Upper lobe of right lung (tissue), 1 donor: ENCODE results near the gene RAD51D. TPM values are rescaled to one million over a fixed set of nuclear protein-coding genes. Genes with fewer than 3 reads are reported as not detected.

Experiments used
- ATAC-seq: fragments of 200-7000 bp; cut with Tn5 transposase; one replicate; pipeline ENCODE4 v1.9.1; 2020; ENCODE audit warnings: mild to moderate bottlenecking, moderate library complexity
- DNase-seq: peaks from one replicate; pipeline ENCODE4 v3.0.0-alpha.2; 2020
- H3K27ac ChIP-seq: fragments of 200-600 bp; one replicate; pipeline ENCODE4 v1.8.0; 2022
- H3K27me3 ChIP-seq: fragments of 200-600 bp; one replicate; pipeline ENCODE4 v1.8.0; 2022; ENCODE audit warnings: mild to moderate bottlenecking
- H3K36me3 ChIP-seq: fragments of 200-600 bp; one replicate; pipeline ENCODE4 v1.8.0; 2022
- H3K4me1 ChIP-seq: fragments of 200-600 bp; one replicate; pipeline ENCODE4 v1.8.0; 2022
- H3K4me3 ChIP-seq: fragments of 200-600 bp; one replicate; pipeline ENCODE4 v1.8.0; 2022; ENCODE audit warnings: mild to moderate bottlenecking
- H3K9me3 ChIP-seq: fragments of 200-600 bp; one replicate; pipeline ENCODE4 v1.8.0; 2022
- intact Hi-C: fragments of 100-400 bp; cut with DNase I; formaldehyde crosslinking; loops from one replicate; pipeline ENCODE4 v1.11.0; 2022
- total RNA-seq: library from RNA; stranded (reverse); fragmentation: NEBNext Ultra II Directional; extraction: Animal tissue kit (Norgen Biotek cat#: 25700); gene quantifications from one replicate; pipeline ENCODE4 v1.2.1, GENCODE V29; 2021
- TF ChIP-seq, protein P1 (sequence below): fragments of 200-600 bp; IDR thresholded peaks from one replicate; pipeline ENCODE4 v1.8.0; 2022; ENCODE audit warnings: antibody characterized with exemption
- donor health status: DM: no; HTN: yes; CAD: no; lungs with severe emphysema.

RAD51D gene
- total RNA-seq, 1 donor from 2014 or later: 19.1 TPM

DNA sequence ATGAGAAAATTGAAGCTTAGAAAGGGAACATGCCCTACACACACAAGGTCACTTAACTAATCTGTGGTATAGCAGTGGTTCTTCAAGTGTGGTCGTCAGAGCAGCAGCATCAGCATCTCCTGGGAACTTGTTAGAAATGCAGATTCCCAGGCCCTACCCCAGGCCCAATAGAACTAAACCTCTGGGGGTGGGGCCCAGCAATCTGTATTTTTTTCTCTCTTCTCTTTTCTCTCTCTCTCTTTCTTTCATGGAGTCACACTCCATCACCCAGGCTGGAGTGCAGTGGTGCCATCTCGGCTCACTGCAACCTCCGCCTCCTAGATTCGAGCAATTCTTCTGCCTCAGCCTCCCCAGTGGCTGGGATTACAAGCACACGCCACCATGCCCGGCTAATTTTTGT, 18.6 kb upstream of the RAD51D start:
- no peak overlapping the region for H3K4me3 ChIP-seq
- ATAC-seq (no peak), DNase-seq (no peak)
- intact Hi-C loops: no loop called here
- TF ChIP-seq, protein P1, sequence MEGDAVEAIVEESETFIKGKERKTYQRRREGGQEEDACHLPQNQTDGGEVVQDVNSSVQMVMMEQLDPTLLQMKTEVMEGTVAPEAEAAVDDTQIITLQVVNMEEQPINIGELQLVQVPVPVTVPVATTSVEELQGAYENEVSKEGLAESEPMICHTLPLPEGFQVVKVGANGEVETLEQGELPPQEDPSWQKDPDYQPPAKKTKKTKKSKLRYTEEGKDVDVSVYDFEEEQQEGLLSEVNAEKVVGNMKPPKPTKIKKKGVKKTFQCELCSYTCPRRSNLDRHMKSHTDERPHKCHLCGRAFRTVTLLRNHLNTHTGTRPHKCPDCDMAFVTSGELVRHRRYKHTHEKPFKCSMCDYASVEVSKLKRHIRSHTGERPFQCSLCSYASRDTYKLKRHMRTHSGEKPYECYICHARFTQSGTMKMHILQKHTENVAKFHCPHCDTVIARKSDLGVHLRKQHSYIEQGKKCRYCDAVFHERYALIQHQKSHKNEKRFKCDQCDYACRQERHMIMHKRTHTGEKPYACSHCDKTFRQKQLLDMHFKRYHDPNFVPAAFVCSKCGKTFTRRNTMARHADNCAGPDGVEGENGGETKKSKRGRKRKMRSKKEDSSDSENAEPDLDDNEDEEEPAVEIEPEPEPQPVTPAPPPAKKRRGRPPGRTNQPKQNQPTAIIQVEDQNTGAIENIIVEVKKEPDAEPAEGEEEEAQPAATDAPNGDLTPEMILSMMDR: no peak
- H3K36me3 ChIP-seq: peaks cover 59% of the 10 kb centered on the region
- H3K27ac ChIP-seq: no peak overlapping the region
- H3K9me3 ChIP-seq: no peaks in the 10 kb centered on the region
- peaks cover 13% of the 10 kb centered on the region for H3K4me1 ChIP-seq
- H3K27me3 ChIP-seq: no peaks in the 10 kb centered on the region

DNA sequence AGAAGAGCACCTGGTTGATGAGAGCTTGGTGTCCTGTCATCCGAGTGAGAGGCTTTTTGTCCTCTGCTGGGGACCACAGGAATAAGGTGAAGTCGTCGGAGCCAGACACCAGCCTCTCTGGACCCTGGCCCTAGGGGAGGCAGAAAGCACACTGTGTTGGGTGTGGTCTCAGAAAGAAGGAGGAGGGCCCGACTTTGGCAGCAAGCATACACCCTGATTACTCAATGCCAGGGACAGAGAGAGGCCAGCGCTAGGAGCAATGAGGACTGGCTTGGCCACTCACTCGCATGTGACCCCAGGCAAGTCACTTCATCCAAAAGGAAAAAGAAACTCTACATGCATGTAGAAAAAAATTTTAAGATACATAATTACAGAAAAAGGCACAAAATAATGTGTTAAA, 15.7 kb upstream of the RAD51D start:
- intact Hi-C loops: no loop called here
- ATAC-seq: no peak
- TF ChIP-seq, protein P1: no peak
- Histone ChIP-seq H3K27me3 (no peaks in the 10 kb centered on the region), H3K9me3 (no peaks in the 10 kb centered on the region), H3K27ac (no peak overlapping the region), H3K4me1 (peaks cover 3% of the 10 kb centered on the region), H3K36me3 (peaks cover 78% of the 10 kb centered on the region), H3K4me3 (no peak overlapping the region)
- no peak for DNase-seq

DNA sequence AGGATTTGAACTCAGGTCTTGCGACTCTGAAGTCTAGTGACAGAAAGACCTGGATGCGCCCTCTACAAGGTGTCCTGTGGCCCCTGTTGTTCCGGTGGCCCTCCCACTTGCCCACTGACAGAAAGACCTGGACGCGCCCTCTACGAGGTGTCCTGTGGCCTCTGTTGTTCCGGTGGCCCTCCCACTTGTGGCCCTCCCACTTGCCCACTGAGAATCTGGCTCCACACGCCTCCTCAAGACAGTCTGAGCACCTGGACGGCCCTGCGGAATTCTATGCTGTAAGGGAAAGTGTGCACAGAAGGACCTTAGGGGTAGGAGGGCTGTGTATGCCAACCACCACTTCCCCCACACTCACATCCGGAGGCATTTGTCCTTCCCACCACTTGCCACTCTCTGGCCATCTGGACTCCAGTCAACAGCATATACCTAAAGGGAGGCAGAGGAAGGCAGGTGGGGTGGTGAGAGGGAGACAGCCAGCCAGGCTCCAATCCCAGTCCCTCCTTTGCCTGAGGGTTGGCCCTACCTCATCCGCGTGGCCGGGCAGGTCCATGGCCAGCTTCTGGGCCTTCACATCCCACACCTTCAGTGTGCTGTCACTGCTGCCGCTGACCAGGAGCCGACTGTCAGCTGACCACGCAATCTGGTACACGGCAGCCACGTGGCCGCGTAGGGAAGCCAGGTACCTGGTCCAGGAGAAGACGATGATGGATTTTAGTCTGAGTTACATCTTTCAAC, 13.3 kb upstream of the RAD51D start:
- DNase-seq (no peak), ATAC-seq (no peak)
- no peak overlapping the region for H3K4me3 ChIP-seq
- intact Hi-C loops: no loop called here
- no peaks in the 10 kb centered on the region for H3K27me3 ChIP-seq
- TF ChIP-seq, protein P1: no peak
- no peak overlapping the region for H3K27ac ChIP-seq
- H3K36me3 ChIP-seq: peaks cover 66% of the 10 kb centered on the region
- H3K9me3 ChIP-seq: no peaks in the 10 kb centered on the region
- no peaks in the 10 kb centered on the region for H3K4me1 ChIP-seq

DNA sequence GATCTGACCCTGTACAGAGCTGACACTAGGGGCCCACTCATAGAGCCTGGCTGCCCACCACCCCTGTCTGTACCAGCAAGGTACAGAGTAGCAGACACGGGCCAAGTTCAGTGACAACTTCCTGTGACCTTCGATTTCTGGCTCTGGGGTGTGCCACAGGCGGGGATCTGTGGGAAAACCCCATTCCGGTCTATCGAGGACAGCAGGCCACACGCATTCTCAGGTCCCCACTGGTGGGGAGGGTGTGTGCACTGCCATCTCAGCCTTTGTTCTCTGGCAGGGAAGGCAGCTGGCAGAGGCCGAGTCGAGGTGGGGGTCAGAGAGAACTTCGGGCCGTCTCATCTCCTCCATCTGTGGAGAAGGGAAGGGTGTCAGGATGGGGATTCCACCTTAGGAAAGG, 12.4 kb upstream of the RAD51D start:
- DNase-seq (no peak), ATAC-seq (no peak)
- peaks cover 57% of the 10 kb centered on the region for H3K36me3 ChIP-seq

DNA sequence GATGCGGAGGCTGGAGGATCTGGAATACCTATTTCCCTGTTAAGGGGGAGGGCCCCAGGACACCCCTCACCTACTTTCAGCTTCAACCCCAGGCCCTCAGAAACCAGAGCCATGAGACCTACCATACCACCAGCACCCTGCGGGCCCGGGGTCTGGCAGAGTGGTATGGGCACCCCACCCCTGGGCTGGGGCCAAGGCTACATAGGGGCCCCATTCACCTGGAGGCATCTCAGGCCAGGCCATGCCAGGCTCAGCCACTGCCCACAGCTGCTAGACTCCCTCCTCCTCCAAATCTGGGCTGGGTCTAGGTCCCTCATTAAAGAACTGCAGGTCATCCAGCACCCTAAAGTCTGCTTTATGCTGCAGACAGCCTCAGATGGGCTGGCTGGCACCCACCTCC, 10.7 kb upstream of the RAD51D start:
- intact Hi-C loops: no loop called here
- Histone ChIP-seq H3K27me3 (no peaks in the 10 kb centered on the region), H3K36me3 (peaks cover 40% of the 10 kb centered on the region), H3K4me1 (peaks cover 8% of the 10 kb centered on the region), H3K27ac (no peak overlapping the region), H3K9me3 (no peaks in the 10 kb centered on the region), H3K4me3 (no peak overlapping the region)
- DNase-seq (no peak), ATAC-seq (no peak)
- TF ChIP-seq, protein P1: no peak

More for the DNA sequence above, 12.4 kb upstream of the RAD51D start:
- Histone ChIP-seq H3K9me3 (no peaks in the 10 kb centered on the region), H3K27ac (no peak overlapping the region), H3K4me3 (no peak overlapping the region), H3K4me1 (peaks cover 7% of the 10 kb centered on the region), H3K27me3 (no peaks in the 10 kb centered on the region)
- intact Hi-C loops: no loop called here
- TF ChIP-seq, protein P1: no peak
